HPDE6-E6E7 (cell line): ENCODE measurements around the gene CLDN9.

Source experiments
- DNase-seq: peaks from one replicate; pipeline ENCODE4 v3.0.0; 2011; ENCODE audit warnings: missing footprints; ENCODE audit errors: extremely low spot score

Gene CLDN9, protein sequence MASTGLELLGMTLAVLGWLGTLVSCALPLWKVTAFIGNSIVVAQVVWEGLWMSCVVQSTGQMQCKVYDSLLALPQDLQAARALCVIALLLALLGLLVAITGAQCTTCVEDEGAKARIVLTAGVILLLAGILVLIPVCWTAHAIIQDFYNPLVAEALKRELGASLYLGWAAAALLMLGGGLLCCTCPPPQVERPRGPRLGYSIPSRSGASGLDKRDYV

GRCh38 chr16:3012828-3013420 lies at the start of gene CLDN9:
CLDN9 (plus strand) TSS chr16:3012923; CDS start chr16:3013363, 440 bp downstream.
- no peak for DNase-seq

GRCh38 chr16:2963074-2963722 lies 49.5 kb upstream of the CLDN9 start:
- DNase-seq, result no peak

DNA sequence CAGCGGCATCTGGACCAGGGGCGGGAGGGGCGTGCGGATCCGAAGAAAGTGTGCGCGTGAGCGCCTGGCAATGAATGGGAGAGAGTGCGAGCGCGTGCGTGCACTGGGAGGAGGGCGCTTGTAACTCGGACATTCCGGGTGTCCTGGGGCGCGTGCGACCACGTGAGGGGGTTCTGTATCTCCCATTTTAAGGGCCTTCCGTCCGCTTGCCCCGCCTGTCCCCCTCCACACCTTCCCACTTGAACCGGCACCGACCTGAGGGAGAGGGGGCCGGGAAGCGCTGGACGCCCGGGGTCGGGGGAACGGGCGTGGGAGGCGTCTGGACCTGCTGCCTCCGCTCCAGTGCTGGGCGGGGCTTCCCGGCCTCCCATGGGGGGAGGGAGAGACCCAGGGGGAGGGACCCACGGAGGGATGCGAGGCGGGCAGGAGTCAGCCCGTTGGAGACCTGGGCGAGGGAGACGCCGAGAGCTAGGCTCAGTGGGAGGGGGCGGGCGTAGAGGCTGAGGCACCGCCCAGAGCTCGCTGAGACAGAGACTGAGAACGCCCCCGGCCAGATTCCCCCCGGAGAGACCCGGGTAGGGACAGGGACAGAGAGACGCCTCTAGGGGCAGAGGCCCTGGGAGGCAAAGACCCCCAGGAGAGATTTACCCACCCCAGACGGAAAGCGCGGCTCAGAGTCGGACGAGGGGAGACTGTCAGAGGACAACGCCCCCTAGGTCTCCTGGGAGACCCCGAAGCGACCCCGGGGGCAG lies 48.8 kb upstream of the CLDN9 start, which contains the start of gene KREMEN2:
KREMEN2 (plus strand) TSS at position 553 of the 752 bp plus-strand sequence. CDS start 246 bp downstream, outside the sequence.
- DNase-seq, result peak; percentile 84

DNA sequence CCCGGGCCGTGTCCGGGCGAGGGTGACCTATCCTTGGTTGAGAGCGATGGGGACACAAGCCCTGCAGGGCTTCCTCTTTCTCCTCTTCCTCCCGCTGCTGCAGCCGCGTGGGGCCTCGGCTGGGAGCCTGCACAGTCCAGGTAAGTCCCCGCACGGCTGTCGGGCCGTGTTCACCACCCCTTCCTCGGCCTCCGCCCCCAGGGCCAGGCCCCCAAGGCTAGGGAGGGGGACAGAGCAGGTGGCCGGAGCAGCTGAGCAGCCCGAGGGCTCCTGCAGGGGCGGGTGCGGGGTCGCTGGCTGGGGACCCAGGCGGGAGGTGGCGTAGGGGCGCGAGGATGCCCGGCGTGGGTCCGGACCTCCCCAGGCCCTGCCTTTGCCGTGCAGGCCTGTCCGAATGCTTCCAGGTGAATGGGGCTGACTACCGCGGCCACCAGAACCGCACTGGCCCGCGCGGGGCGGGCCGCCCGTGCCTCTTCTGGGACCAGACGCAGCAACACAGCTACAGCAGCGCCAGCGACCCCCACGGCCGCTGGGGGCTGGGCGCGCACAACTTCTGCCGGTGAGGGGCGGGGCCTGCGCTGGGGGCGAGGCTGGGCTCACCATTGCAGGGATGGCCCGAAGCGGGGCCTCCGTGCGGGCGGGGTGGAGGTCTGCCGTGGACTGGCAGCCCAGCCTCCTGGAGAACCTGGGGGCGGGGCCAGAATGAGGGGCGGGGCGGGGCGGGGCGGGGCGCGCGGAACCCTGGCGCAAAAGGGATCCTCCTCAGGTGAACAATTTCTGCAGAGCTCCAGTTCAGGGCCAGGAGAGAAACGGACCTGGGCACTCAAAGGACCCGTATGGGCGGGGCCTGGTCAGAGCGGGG lies 48.0 kb upstream of the CLDN9 start:
- DNase-seq, result peak; percentile 87

- DNase-seq, result no peak
Observed at GRCh38 chr16:2966043-2966807, 46.5 kb upstream of the CLDN9 start.

DNA sequence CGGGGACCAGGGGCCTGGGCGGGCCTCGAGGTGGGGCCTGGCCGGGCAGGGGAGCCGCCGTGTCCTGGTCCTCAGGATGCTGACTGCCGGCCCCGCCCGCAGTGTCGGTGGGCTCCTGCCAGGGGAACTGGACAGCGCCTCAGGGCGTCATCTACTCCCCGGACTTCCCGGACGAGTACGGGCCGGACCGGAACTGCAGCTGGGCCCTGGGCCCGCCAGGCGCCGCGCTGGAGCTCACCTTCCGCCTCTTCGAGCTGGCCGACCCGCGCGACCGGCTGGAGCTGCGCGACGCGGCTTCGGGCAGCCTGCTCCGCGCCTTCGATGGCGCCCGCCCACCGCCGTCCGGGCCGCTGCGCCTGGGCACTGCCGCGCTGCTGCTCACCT lies 45.9 kb upstream of the CLDN9 start:
- DNase-seq, result no peak

DNA sequence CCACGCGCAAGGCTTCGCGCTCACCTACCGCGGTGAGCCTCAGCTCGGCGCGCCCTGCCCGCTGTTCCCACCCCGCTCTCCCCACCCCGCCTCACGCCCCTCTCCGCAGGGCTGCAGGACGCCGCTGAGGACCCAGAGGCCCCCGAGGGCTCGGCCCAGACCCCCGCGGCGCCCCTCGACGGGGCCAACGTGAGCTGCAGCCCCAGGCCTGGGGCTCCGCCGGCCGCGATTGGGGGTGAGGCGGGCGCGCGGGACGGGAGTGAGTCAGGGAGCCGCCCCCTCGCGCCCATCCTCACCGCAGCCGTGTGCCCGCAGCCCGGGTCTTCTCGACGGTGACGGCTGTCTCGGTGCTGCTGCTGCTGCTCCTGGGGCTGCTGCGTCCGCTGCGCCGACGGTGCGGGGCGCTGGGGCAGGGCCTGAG lies 45.5 kb upstream of the CLDN9 start:
- DNase-seq, result no peak

DNA sequence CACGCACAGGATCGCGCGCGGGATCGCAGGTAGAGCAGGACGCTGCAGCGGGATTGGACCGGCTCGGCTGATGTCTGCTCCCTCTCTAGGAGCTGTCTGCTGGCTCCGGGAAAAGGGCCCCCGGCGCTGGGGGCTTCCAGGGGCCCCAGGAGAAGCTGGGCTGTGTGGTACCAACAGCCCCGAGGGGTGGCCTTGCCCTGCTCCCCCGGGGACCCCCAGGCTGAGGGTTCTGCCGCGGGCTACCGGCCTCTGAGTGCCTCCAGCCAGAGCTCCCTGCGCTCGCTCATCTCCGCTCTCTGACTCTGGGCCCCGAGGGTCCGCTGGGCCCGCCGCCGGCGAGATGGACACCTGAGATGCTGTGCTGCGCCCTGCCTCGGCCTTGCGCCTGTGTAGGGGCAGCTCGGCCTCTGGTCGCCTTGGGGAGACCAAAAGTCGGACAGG lies 45.0 kb upstream of the CLDN9 start:
- DNase-seq, result no peak

DNA sequence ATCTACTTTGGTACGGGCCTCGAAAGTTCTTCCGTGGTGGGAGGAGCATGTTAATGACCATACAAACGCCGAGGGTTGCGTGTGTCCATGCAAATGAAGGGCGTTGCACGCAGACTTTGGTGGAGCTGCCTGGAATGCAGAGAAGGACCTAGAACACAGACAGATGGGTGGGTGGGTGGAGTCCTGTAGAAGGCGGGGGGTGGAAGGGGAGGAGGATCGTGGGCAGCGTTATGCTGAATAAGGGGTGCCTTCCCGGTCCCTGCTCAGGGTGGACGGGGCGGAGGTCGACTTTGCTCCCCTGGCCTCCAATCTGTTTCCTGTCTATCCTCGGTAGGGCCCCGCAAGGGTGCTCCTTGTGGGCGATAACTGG lies 44.4 kb upstream of the CLDN9 start:
- DNase-seq, result no peak

GRCh38 chr16:2968738-2969544 lies 43.8 kb upstream of the CLDN9 start, which contains the start of gene PAQR4:
PAQR4 (plus strand) TSS chr16:2969348; CDS start chr16:2969675, 327 bp downstream.
- DNase-seq, result peak; percentile 81

GRCh38 chr16:2969545-2970521 lies 42.9 kb upstream of the CLDN9 start:
- DNase-seq, result peak; percentile 68

DNA sequence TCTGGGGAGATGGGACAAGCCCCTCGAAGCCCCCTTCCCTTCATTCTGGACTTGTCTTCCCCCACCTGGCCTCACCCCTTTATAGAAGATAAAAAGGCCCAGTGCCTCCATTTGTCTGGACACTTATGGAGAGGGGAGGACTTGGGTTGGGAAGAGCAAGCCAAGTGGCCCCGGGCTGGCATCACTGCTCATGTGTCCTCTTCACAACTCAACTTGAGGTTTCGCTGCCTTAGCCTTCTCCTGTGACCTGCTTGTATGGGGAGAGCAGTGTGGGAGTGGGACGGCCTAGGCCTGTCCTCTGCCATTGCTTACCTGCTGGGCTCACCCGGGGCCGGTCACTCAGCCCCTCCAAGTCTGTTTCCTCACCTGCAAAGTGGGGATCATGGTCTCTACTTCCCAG lies 42.2 kb upstream of the CLDN9 start:
- DNase-seq, result no peak

DNA sequence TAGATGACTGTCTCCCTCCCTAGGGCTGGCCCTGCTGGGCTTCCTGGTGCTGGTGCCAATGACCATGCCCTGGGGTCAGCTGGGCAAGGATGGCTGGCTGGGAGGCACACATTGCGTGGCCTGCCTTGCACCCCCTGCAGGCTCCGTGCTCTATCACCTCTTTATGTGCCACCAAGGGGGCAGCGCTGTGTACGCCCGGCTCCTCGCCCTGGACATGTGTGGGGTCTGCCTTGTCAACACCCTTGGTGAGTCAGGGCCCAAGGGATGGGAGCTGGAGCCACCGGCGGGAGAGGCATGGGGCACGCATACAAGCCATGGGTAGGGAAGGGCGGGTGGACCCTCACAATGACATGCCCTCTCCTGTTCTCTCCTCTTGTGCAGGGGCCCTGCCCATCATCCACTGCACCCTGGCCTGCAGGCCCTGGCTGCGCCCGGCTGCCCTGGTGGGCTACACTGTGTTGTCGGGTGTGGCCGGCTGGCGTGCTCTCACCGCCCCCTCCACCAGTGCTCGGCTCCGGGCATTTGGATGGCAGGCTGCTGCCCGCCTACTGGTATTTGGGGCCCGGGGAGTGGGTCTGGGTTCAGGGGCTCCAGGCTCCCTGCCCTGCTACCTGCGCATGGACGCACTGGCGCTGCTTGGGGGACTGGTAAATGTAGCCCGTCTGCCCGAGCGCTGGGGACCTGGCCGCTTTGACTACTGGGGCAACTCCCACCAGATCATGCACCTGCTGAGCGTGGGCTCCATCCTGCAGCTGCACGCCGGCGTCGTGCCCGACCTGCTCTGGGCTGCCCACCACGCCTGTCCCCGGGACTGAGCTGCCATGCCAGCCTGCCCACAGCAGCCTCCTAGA lies 41.4 kb upstream of the CLDN9 start:
- no peak for DNase-seq

GRCh38 chr16:2971985-2972784 lies 40.5 kb upstream of the CLDN9 start:
- DNase-seq, result no peak

GRCh38 chr16:2973093-2973492 lies 39.6 kb upstream of the CLDN9 start:
- DNase-seq, result no peak

DNA sequence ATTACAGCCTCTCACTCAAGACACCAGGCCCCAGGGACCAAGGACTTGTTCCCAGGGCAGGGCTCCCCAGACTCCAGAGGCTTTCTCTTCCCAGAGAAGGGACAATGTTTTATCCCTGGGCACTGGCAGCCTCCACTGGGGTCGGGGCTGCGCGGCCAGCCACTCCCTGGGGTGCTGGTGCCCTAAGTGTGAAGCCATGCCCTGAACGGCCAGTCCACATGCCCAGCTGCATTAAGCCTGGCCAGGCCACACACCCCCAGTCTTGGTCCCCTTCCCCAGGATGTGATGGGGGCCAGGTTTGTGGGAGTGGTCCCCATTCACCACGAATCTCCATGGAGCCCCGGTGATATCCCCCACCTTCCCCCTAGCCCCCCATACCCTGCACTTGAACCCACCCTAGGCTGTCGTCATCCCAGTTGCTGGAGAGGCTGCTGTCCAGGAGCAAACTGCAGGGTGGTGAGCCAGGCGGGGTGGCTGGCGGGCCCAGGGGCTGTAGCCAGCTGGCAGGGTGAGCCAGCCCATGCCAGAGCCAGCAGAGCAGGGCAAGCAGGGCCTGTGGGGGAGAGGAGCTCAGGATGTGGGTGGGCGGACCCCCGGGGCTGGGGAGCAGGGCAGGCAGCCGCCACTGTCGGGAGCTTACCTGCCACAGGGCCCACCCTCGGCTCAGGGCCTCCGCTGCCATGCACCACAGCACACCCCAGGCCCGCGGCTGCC lies 39.0 kb upstream of the CLDN9 start:
- DNase-seq, result no peak
